H9 (cell line): ENCODE measurements around the gene RAB1B. TPM values are rescaled to one million over a fixed set of nuclear protein-coding genes. Genes with fewer than 3 reads are reported as not detected.

ENCODE experiments used
- DNase-seq: peaks from one replicate; pipeline ENCODE4 v3.0.0-alpha.2; 2017
- H2AFZ ChIP-seq: one replicate; pipeline ENCODE4 v1.6.1; 2013; ENCODE audit warnings: mild to moderate bottlenecking, low read length, control low read depth, moderate library complexity
- H2AK5ac ChIP-seq: 2 replicates; pipeline ENCODE4 v1.6.1; 2013; ENCODE audit warnings: low read length, control low read depth, mixed read lengths; ENCODE audit not compliant: insufficient read length
- H2BK120ac ChIP-seq: one replicate; pipeline ENCODE4 v1.6.1; 2013; ENCODE audit warnings: low read depth, mild to moderate bottlenecking, low read length, control low read depth, inconsistent platforms; ENCODE audit not compliant: poor library complexity, severe bottlenecking
- H2BK12ac ChIP-seq: 2 replicates; pipeline ENCODE4 v1.6.1; 2013; ENCODE audit warnings: low read length, control low read depth, mixed read lengths, low read depth; ENCODE audit not compliant: insufficient read length
- H2BK15ac ChIP-seq: 2 replicates; pipeline ENCODE4 v1.6.1; 2013; ENCODE audit warnings: low read depth, low read length, control low read depth
- H2BK20ac ChIP-seq: one replicate; pipeline ENCODE4 v1.6.1; 2013; ENCODE audit warnings: low read depth, mild to moderate bottlenecking, low read length, control low read depth, inconsistent platforms; ENCODE audit not compliant: poor library complexity, severe bottlenecking
- H2BK5ac ChIP-seq: 2 replicates; pipeline ENCODE4 v1.6.1; 2013; ENCODE audit warnings: low read length, control low read depth, mixed read lengths; ENCODE audit not compliant: insufficient read length
- H3K14ac ChIP-seq: 2 replicates; pipeline ENCODE4 v1.6.1; 2013; ENCODE audit warnings: low read length, control low read depth; ENCODE audit not compliant: insufficient read depth
- H3K18ac ChIP-seq: 2 replicates; pipeline ENCODE4 v1.6.1; 2013; ENCODE audit warnings: low read depth, mild to moderate bottlenecking, mixed read lengths, low read length, control low read depth; ENCODE audit not compliant: insufficient read length
- H3K23ac ChIP-seq: 2 replicates; pipeline ENCODE4 v1.6.1; 2013; ENCODE audit warnings: low read length, control low read depth, mixed read lengths, low read depth; ENCODE audit not compliant: insufficient read length
- H3K23me2 ChIP-seq: 2 replicates; pipeline ENCODE4 v1.6.1; 2013; ENCODE audit warnings: low read depth, mild to moderate bottlenecking, mixed read lengths, low read length, control low read depth; ENCODE audit not compliant: insufficient read length, poor library complexity, severe bottlenecking
- H3K27ac ChIP-seq: 2 replicates; pipeline ENCODE4 v1.5.1; 2013; ENCODE audit warnings: low read length, control low read depth, mixed read lengths, low read depth; ENCODE audit not compliant: insufficient read length
- H3K27me3 ChIP-seq: 2 replicates; pipeline ENCODE4 v1.6.1; 2013; ENCODE audit warnings: low read length, control low read depth, inconsistent platforms; ENCODE audit not compliant: insufficient read depth
- H3K4ac ChIP-seq: 2 replicates; pipeline ENCODE4 v1.6.1; 2013; ENCODE audit warnings: low read depth, mild to moderate bottlenecking, control low read depth, inconsistent platforms, low read length, moderate library complexity
- H3K4me1 ChIP-seq: 2 replicates; pipeline ENCODE4 v1.6.1; 2013; ENCODE audit warnings: low read length, control low read depth, inconsistent platforms; ENCODE audit not compliant: insufficient read depth
- H3K4me2 ChIP-seq: 2 replicates; pipeline ENCODE4 v1.6.1; 2013; ENCODE audit warnings: low read length, control low read depth, mixed read lengths; ENCODE audit not compliant: insufficient read length, insufficient read depth
- H3K56ac ChIP-seq: 2 replicates; pipeline ENCODE4 v1.6.1; 2013; ENCODE audit warnings: low read depth, mild to moderate bottlenecking, mixed read lengths, low read length, control low read depth; ENCODE audit not compliant: insufficient read length
- H3K79me1 ChIP-seq: 2 replicates; pipeline ENCODE4 v1.6.1; 2013; ENCODE audit warnings: low read depth, mild to moderate bottlenecking, moderate library complexity, low read length, control low read depth, inconsistent platforms; ENCODE audit not compliant: insufficient read depth, poor library complexity, severe bottlenecking
- H3K79me2 ChIP-seq: 2 replicates; pipeline ENCODE4 v1.6.1; 2013; ENCODE audit warnings: low read length, control low read depth, inconsistent platforms; ENCODE audit not compliant: insufficient read depth
- H3K9ac ChIP-seq: 2 replicates; pipeline ENCODE4 v1.6.1; 2013; ENCODE audit warnings: low read length, control low read depth, mixed read lengths; ENCODE audit not compliant: insufficient read length; ENCODE audit errors: extremely low read depth
- H3K9me3 ChIP-seq: one replicate; pipeline ENCODE4 v1.6.1; 2013; ENCODE audit warnings: low read depth, low read length, inconsistent platforms; ENCODE audit not compliant: control insufficient read depth
- H3T11ph ChIP-seq: one replicate; pipeline ENCODE4 v1.6.1; 2013; ENCODE audit warnings: mild to moderate bottlenecking, low read length, control low read depth, inconsistent platforms
- H4K20me1 ChIP-seq: one replicate; pipeline ENCODE4 v1.6.1; 2013; ENCODE audit not compliant: control insufficient read depth, insufficient read length, insufficient read depth
- H4K5ac ChIP-seq: 2 replicates; pipeline ENCODE4 v1.6.1; 2013; ENCODE audit warnings: low read depth, mild to moderate bottlenecking, mixed read lengths, low read length, control low read depth; ENCODE audit not compliant: insufficient read length
- H4K8ac ChIP-seq: replicated peaks from 2 replicates; pipeline ENCODE4 v1.6.1; 2013; ENCODE audit warnings: low read length, control low read depth, mixed read lengths, low read depth; ENCODE audit not compliant: insufficient read length
- H4K91ac ChIP-seq: 2 replicates; pipeline ENCODE4 v1.6.1; 2013; ENCODE audit warnings: low read depth, mild to moderate bottlenecking, moderate library complexity, mixed read lengths, low read length, control low read depth; ENCODE audit not compliant: insufficient read length
- H3K27ac Mint-ChIP-seq, 3 experiments: 2 replicates in 2 of 3; 3 replicates in 1 of 3; pipeline ENCODE4 v1.8.0; 2020 to 2021; ENCODE audit warnings: mixed read lengths in 3 of 3, mild to moderate bottlenecking in 1 of 3, moderate library complexity in 1 of 3
- H3K27me3 Mint-ChIP-seq: 2 replicates; pipeline ENCODE4 v1.8.0; 2021; ENCODE audit warnings: low read depth, mild to moderate bottlenecking, moderate library complexity, mixed read lengths
- H3K36me3 Mint-ChIP-seq, 3 experiments: 2 replicates in 2 of 3; 3 replicates in 1 of 3; pipeline ENCODE4 v1.8.0; 2020 to 2021; ENCODE audit warnings: low read depth in 3 of 3, mixed read lengths in 3 of 3; ENCODE audit not compliant: insufficient read depth in 1 of 3
- H3K4me1 Mint-ChIP-seq, 2 experiments: 2 replicates each; pipeline ENCODE4 v1.8.0; 2020; ENCODE audit warnings: mixed read lengths in 2 of 2
- H3K4me3 Mint-ChIP-seq, 2 experiments: 2 replicates in 1 of 2; 3 replicates in 1 of 2; pipeline ENCODE4 v1.8.0; 2020 to 2021; ENCODE audit warnings: mild to moderate bottlenecking in 2 of 2, mixed read lengths in 2 of 2, moderate library complexity in 1 of 2
- H3K9me3 Mint-ChIP-seq, 2 experiments: 2 replicates in 1 of 2; 3 replicates in 1 of 2; pipeline ENCODE4 v1.8.0; 2020; ENCODE audit warnings: mild to moderate bottlenecking in 2 of 2, mixed read lengths in 2 of 2, moderate library complexity in 1 of 2
- CTCF ChIP-seq: fragments of 200-600 bp; sonication (generic); conservative IDR thresholded peaks from 3 replicates; pipeline ENCODE4 v1.8.0; 2021; ENCODE audit warnings: antibody characterized with exemption, mild to moderate bottlenecking
- WGBS: extraction: QIAGEN DNeasy Blood & Tissue Kit; methylation state at CpG from one replicate; pipeline ENCODE4 v1.1.7; 2013; ENCODE audit warnings: missing lambda C conversion rate, low lambda C conversion rate, mixed read lengths; ENCODE audit not compliant: insufficient read length; ENCODE audit errors: extremely low coverage; 5-methylcytosine and 5-hydroxymethylcytosine counted together
- total RNA-seq: library from RNA; stranded (reverse); gene quantifications from 2 replicates; pipeline ENCODE4 v1.2.1, GENCODE V29; 2021

The RAB1B gene
- total RNA-seq, 1 experiment from 2014 or later: 118 TPM

- no peak overlapping the region for H4K91ac ChIP-seq
- peaks cover 2 to 20% (median 11%) of the 10 kb centered on the region in 3 experiments; a peak in 6 of 7 replicates for H3K36me3 Mint-ChIP-seq
- no peaks in the 10 kb centered on the region for H3K4me1 ChIP-seq
- H3K27me3 ChIP-seq: no peaks in the 10 kb centered on the region
- H3K79me1 ChIP-seq: no peaks in the 10 kb centered on the region
- H3K14ac ChIP-seq: no peak overlapping the region
- H3K27me3 Mint-ChIP-seq: no peaks in the 10 kb centered on the region
- H2BK12ac ChIP-seq: no peak overlapping the region
- no peak overlapping the region for H3K4ac ChIP-seq
- no peaks in the 10 kb centered on the region for H3K79me2 ChIP-seq
- no peak overlapping the region for H2AFZ ChIP-seq
- no peak overlapping the region for H2AK5ac ChIP-seq
- no peak overlapping the region for H4K5ac ChIP-seq
- H3K56ac ChIP-seq: no peak overlapping the region
- no peak for TF ChIP-seq CTCF
- H2BK20ac ChIP-seq: no peak overlapping the region
- no peak overlapping the region for H2BK15ac ChIP-seq
- no peaks in the 10 kb centered on the region for H3K23me2 ChIP-seq
- no peak overlapping the region for H3K23ac ChIP-seq
- H4K20me1 ChIP-seq: no peaks in the 10 kb centered on the region
- H3T11ph ChIP-seq: no peak overlapping the region
- no peak overlapping the region for H2BK5ac ChIP-seq
- no peaks in the 10 kb centered on the region for H3K9me3 ChIP-seq
- WGBS: no CpG with 5 or more reads among the region's 17 CpGs
- no peaks in the 10 kb centered on the region for H3K9me3 Mint-ChIP-seq
- peaks cover 5% of the 10 kb centered on the region in 2 experiments; a peak in 3 of 4 replicates for H3K4me1 Mint-ChIP-seq
- H3K4me2 ChIP-seq: no peak overlapping the region
- no peak for DNase-seq
- no peak overlapping the region for H3K27ac ChIP-seq
- H3K4me3 Mint-ChIP-seq: no peak overlapping the region
- H2BK120ac ChIP-seq: no peak overlapping the region
- no peak overlapping the region for H3K27ac Mint-ChIP-seq
- H4K8ac ChIP-seq: no peak overlapping the region
- H3K9ac ChIP-seq: no peak overlapping the region
- no peak overlapping the region for H3K18ac ChIP-seq
Observed at GRCh38 chr11:66238786-66239413, 29.5 kb upstream of the RAB1B start.
